GM12891 (cell line): ENCODE data around the gene EHBP1.

Experiments used
- PAX5 ChIP-seq: IDR thresholded peaks from 2 replicates; pipeline ENCODE4 v1.6.1; 2011; ENCODE audit warnings: low read length, moderate library complexity, mild to moderate bottlenecking; ENCODE audit not compliant: insufficient read depth, severe bottlenecking
- POLR2A ChIP-seq: IDR thresholded peaks from 2 replicates; pipeline ENCODE4 v1.6.1; 2011; ENCODE audit warnings: low read depth, low read length, control low read depth
- POLR2AphosphoS5 ChIP-seq: IDR thresholded peaks from 2 replicates; pipeline ENCODE4 v1.6.1; 2011; ENCODE audit warnings: low read depth, low read length, control low read depth
- POU2F2 ChIP-seq: IDR thresholded peaks from 2 replicates; pipeline ENCODE4 v1.6.1; 2011; ENCODE audit warnings: low read depth, mild to moderate bottlenecking, control low read depth, low read length, moderate library complexity
- SPI1 ChIP-seq: IDR thresholded peaks from 2 replicates; pipeline ENCODE4 v1.6.1; 2011; ENCODE audit warnings: low read depth, low read length, control low read depth
- TAF1 ChIP-seq: IDR thresholded peaks from 2 replicates; pipeline ENCODE4 v1.6.1; 2011; ENCODE audit warnings: low read depth, low read length, control low read depth

- TF ChIP-seq POU2F2 (no peak), POLR2A (no peak), TAF1 (no peak), POLR2AphosphoS5 (no peak), SPI1 (no peak), PAX5 (no peak)
Measured at GRCh38 chr2:63059793-63060471, 354.4 kb downstream of the EHBP1 start.
